ENCODE data around the gene FKBP7.
"Not testable (repeated sequence)": the region's sequence is repeated elsewhere in the genome, so short reads cannot be mapped to it uniquely, and the experiment has no call there.

Gene FKBP7, protein sequence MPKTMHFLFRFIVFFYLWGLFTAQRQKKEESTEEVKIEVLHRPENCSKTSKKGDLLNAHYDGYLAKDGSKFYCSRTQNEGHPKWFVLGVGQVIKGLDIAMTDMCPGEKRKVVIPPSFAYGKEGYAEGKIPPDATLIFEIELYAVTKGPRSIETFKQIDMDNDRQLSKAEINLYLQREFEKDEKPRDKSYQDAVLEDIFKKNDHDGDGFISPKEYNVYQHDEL
- total RNA-seq = 1.4 reads per million in 2 donors

DNA sequence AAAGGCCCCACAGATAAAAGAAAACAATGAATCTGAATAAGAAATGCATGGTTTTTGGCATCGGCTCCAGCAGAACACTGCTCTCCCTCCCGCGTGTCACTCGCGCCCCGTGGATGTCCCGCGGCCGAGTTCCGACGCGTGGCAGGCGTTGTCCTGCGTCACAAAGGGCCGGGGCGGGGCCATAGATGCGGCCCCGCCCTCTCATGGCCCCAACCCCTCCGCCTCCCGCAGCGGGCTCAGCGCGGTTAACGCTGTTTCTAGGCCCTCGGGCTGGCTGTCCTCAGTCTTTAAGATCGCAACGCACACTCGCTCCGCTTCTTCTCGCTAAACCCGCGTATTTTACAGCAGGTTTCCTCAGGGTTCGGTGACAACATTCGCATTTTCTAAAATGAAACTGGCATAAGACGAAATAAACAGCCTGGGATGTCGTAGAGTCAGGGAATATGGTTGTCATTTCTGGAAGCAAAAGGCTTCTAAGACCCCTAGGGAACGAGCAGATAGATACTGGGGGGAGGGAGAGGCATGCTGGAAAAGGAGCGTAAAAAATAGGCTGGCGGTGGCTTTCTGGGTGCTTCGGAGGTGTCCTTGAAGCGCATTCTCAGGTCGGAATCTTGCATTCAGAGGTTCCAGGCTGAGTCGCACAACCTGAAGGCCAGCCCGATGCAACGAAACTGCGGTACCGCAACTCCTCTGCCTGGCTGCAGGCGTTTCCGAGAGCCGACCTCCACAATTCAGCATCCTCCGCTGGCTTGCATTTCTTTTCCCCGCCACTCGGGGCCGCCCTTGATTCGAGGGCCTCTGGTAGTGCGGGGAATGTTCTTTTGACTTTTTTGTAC lies at the start of gene FKBP7:
Gene FKBP7, minus strand, starts transcription at position 162 of the 836 bp plus-strand sequence. Its CDS starts 101 bp downstream, at position 61.
- peak; percentile 85 for DNase-seq

DNA sequence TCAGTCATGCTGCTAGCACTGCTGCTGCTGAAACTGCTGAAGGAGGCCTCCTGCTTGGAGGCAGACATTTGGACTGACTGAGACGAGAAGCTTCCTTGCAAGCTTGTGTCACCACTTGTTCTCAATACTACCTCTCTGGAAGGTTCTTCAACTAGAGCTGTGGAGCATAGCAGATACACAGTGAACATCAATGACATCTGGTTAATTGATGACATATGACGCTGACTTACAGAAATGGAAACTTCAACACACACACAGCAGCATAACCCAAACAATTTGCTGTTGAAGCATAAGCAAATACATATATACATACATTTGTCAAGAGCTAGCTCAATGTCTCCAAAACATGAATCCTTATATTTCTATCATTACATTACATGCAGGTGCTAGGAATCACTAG lies 49.2 kb upstream of the FKBP7 start:
- DNase-seq = no peak

DNA sequence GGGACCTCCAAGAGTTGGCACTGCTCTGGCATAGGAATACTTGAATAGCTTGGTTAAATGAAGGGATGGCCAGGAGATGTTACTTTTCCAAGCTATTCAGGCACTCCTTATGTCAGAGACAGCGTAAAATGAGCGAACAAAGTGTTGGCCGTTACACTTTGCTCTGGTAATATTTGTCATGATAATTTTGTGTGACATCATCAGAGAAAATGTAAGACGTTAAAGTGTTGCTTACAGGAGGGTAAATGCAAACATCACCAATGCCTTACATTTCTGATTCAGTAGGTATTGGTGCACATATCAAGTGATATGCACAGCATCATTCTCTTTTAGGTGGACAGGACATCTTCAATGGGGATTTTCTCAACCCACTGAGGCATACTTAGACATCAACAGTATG lies 47.9 kb upstream of the FKBP7 start:
- DNase-seq = no peak

DNA sequence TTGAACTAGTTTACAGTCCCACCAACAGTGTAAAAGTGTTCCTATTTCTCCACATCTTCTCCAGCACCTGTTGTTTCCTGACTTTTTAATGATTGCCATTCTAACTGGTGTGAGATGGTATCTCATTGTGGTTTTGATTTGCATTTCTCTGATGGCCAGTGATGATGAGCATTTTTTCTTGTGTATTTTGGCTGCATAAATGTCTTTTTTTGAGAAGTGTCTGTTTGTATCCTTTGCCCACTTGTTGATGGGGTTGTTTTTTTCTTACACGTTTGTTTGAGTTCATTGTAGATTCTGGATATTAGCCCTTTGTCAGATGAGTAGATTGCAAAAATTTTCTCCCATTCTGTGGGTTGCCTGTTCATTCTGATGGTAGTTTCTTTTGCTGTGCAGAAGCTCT lies 47.1 kb upstream of the FKBP7 start:
- DNase-seq = not testable (repeated sequence)

DNA sequence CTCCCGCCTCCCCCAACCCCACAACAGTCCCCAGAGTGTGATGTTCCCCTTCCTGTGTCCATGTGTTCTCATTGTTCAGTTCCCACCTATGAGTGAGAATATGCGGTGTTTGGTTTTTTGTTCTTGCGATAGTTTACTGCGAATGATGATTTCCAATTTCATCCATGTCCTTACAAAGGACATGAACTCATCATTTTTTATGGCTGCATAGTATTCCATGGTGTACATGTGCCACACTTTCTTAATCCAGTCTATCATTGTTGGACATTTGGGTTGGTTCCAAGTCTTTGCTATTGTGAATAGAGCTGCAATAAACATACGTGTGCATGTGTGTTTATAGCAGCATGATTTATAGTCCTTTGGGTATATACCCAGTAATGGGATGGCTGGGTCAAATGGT lies 46.6 kb upstream of the FKBP7 start:
- not testable (repeated sequence) for DNase-seq

DNA sequence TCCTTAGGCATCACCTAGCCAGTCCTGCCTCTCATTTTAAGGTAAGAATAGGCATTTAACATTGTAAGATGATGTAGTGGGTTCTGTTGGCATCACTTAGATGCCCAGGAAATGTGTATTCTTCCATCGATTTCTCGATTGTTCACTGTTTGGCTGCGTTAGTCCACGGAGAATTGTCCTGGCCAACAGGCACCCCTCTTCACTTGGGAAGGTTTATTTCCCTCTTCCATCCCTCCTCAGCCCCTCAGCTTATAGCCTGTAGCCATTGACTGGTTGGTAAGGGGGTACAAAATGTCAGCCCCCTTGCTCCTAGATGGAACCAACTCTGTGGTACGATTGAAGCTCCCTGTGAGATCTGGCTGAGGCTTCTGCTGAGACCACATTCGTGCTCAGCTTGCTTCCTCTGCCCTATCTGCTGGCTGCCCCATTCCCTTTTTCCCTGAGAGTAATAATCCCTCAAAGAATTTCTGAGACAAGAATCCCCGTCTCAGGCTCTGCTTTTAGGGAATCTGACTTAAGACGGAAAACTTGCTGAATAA lies 45.3 kb upstream of the FKBP7 start:
- DNase-seq = no peak

DNA sequence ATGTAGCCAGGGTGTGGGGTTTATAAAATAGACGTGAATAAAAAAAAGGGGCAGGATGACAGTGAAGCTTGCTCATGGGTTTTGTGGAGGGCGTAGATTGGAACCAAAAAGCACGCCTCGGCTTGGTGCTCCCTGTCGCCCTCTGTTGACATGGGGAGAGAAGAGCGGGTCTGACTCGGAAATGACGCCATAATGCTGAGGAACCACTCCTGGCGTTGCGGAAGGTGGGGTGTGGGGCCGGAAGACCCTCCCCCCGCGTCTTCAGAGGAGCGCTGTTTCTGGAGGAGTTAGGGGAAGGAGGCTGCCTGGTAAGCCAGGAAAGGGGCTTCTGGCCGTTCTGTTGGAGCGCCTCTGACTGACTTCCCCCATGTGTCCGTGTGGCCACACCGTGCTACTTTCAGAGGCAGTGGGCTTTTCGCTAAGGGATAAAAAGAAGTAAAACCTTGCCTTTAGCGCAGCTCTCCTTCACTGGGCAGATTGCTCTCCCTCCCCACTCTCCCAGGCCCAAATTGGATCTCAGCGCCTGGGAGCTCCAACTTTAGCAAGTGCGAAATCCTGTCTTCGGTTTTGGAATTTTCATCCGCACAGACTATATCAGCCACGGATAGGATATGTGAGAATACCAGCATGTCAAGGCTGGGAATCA lies 44.7 kb upstream of the FKBP7 start:
- peak; percentile 70 for DNase-seq

DNA sequence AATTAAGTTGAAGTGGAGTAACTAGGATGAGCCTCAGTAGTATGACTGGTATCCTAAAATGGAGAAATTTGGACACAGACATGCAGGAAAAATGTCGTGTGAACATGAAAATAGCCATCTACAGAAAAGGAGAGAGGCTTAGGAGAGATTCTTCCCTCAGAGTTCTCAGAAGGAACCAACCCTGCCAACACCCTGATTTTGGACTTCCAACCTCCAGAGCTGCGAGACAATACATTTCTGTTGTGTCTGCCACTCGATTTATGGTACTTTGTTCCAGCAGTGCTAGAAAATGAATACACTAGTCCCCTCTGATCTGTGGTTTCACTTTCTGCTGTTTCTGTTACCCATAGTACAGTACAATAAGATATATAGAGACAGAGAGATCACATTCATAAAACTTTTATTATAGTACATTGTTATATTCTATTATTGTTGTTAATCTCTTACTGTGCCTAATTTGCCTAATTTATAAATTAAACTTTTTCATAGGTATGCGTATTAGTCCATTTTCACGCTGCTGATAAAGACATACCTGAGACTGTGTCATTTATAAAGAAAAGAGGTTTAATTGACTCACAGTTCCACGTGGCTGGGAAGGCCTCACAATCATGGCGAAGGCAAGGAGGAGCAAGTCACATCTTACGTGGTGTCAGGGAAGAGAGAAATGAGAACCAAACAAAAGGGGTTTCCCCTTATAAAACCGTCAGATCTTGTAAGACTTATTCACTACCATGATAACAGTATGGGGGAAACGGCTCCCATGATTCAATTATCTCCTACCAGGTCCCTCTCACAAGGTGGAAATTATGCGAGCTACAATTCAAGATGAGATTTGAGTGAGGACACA lies 43.1 kb upstream of the FKBP7 start:
- DNase-seq = no peak

DNA sequence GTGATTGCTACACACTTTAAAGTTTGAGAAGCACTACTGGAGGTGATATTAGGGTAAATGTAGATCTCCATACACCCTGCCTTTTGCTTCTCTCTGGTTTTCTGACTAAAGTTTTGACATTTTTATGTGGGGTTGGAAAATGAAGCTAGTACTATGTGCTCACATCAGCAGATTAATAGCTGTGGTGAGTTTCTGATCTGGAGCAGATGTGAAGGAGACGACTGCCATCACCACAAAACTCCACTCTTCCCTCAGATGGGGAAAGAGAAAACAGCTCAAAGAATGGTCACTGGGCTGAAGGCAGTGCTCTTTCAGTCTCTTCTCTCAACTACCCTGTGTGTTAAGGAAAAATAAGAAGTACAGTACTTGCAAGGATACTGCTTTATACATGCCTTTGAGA lies 39.1 kb upstream of the FKBP7 start:
- no peak for DNase-seq

DNA sequence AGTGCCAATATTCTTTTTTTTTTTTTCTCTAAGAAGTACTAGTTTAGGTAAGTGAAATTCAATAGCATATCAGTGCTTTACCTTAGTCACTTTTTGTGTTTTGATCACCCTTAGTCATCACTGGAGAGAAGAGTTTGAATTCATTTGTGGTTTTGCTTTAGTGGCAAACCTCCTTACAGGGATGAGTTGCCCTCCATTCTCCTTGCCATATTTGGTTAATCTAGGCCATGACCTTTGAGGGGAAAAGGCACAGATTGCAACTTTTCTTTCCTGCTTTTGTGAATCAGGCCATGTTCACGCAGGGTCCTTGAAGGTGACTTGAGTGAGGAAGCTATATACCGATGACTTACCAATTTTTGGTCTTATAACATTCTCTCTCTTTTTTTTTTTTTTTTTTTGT lies 36.3 kb upstream of the FKBP7 start:
- DNase-seq = no peak

DNA sequence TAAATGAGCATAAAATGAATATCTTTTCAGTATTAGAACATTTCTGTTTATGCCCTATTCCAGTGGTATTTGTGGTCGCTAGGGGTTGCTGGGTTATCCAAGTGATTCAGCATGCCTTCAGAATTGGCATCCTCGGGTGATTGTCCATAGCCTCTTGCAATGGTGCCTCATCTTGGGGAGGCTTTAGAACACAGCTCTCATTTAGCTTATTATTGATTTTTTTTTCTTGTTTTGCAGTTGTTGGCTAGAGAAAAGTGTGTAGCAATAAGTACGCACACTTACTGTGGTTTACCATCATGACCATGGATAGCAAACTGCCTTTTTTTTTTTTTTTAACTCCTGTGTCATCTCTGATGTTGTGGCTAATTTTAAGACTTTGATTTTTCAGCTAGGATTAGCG lies 35.5 kb upstream of the FKBP7 start:
- DNase-seq = no peak

DNA sequence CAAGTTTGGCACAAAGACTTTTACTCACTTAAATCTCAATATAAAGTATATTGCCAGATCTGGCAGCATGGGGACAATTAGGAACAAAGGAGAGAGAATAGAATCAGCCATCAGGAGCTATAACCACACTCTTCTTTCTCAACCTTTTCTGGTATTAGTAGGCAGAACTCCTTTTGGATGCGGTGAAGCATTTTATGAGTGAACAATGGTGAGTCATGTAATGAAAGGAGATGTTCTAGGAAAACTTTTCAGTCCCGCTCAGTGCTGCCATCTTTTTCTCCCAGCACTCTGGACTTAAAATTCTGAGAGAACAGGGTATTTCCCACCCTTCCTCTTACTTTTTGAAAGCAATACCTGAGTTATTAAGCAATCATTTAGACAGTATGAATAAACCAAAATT lies 34.1 kb upstream of the FKBP7 start:
- no peak for DNase-seq

DNA sequence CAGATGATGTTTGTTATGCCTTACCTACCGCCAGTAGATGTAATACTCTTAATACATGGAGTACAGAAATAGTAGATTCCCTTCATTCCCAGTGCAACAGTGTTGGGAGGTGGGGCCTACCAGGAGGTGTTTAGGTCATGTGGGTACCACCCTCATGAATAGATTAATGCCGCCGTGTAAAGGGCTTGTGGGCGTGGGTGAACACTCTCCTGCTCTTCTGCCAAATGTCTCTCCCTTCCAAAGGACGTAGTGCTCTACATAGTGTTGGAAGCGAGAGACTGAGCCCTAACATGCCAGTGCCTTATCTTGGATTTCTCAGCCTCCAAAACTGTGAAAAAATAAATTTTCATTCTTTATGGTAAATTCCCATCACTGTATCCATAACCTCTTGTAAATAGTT lies 32.0 kb upstream of the FKBP7 start:
- no peak for DNase-seq

DNA sequence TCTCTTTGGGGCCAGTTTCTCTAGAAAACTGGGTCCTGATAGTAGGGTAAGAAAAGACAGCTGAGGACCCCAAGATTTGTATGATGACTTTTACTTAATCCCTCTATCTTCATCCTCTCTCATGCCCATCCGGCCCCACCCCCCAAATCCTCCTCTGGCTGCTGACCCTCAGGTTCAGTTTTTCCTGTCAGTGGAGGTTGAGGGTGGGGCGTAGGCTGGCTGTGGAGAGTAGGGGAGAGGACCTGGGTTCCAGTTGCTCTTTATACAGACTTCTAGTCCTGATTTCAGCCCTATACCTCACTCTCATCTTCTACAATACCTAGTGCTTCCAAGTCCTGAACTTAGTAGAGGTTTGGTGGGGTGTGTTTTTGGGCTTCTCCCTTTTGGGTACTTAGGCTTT lies 30.2 kb upstream of the FKBP7 start:
- DNase-seq = no peak

DNA sequence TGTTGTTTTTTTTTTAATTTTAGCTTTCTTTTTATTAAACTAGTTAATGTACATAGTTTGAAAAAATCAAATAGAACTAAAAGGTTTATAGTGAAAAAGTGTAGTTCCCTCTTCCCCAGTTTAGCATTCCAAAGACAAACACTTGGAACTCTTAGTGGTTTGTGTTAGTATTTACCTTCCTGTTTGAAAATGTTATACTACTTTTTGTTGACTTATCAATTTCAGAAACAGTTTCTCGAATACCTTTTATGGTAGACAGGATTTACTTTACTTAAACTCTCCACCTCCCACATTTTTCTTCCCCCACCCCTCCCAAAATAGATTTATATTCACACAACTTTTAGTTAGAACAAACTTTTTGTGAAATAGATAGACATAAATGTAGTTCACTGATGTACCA lies 28.5 kb upstream of the FKBP7 start:
- DNase-seq = no peak

DNA sequence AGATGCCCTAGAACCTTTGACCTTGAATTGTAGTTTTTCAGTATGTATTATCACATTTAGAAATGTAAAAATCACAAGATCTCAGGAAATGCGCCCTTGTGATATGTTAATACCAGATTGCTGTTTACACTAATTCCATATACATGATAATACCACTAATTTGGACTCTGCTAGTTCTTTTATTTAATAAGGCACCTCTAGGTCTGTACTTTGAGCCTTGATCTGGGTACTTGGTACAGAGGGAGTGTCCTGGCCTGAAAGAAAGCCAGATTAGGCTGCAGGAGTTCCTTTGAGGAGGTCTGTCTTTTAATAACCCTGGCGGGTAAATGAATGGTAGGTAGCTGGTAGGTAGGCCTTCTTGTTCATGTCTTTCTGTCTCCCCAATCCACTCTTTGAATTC lies 28.1 kb upstream of the FKBP7 start:
- no peak for DNase-seq

DNA sequence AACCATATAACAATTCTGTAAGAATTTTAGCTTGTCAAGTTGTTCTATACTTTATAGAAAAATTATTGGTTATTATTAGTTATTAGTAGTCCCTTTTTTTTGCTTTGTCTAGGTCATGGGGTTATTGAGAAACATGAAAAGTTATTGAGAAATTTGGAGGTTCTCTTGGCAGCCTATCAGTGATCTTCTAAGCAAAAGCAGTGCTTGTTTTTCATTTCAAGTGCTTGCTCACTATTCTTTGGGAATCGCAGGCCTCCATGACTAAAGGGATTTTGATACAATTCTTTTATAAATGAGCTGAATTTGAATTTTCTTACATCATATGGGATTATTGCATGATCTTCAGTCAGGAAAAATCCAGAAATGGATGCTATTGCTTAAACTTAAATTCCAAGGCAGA lies 27.7 kb upstream of the FKBP7 start:
- DNase-seq = no peak

DNA sequence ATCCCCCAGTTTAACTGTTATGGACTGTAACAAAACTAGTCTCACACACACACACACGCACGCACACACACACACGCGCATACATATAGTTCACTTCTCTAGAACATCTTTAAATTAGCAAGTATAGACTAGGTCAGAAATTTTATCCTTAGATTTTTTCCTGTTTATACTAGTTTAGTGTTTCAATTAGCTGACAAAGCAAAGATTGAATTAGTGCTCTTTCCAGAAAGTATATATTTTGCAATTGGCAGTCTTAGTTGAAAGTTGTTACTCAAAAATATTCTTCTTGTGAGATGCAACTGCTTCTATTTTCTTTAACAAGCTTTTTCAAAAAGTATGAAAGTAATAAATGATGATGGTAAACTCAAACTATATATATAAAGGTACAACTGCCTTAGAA lies 24.4 kb upstream of the FKBP7 start:
- no peak for DNase-seq

DNA sequence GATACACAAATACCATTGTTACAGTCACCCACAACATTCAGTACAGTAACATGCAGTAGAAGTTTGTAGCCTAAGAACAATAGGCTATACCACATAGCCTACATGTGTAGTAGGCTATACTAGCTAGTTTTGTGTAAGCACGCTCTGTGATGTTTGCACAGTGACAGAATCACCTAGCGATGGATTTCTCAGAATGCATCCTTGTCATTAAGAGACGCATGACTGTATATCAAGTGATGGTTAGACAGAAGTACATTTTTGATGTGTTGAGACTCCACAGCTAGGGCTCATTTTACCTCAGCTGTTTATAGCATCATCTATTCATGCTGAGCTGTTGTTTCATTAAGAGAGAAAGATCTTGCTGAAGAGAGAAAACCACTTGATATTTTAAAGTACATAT lies 21.2 kb upstream of the FKBP7 start:
- no peak for DNase-seq

DNA sequence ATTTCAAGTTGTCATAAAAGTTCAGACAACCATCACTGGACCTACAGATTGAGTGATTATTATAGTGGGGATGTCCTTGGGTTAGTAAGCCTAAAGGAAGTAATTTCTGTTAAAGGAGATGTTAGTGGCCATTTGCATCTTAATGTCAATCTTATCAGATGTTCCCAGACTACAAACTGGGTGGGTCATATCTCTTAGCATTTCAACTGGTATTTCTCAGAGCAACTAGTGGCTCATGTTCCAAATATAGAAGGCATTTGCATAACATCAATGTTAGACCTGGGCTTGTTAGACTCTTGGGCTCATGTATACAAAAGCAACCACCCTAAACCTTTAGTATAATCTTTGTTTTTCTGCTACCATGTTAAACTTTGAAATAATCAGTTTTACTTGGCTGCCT lies 19.7 kb upstream of the FKBP7 start:
- DNase-seq = no peak

DNA sequence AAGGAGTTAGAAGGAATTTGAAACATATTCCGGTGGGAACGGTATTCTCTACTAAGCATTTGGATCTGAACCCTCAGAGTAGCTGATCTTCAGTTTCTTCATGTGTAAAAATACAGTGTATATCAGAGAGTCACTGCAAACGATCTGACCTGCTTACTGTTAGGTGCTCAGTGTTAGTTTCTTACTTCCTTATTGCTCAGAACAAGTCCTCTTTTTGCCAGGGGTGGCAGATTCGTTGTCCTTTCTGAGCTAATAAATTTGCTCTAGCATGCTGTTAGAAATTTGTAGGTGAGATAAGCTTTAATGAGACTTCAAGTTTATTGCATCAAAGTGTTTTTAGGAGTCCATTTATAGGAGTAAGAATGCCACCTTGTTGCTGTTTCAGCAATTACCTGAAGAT lies 17.6 kb upstream of the FKBP7 start:
- DNase-seq = no peak

DNA sequence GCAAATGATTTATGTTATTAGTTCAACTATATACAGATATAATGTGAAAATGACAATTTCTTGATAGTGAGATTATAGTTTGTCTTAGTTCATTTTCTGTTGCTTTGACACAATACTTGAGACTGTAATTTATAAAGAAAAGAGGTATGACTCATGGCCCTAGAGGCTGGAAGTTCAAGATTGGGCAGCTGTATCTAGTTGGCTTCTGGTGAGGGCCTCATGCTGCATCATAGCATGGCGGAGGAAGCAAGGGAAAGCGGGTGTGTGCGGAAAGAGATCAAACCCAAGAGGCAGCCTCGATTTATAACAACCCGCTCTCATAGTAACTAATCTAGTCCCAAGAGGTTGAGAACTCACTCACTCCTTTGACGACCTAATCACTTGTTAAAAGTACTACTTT lies 13.2 kb upstream of the FKBP7 start:
- DNase-seq = no peak

DNA sequence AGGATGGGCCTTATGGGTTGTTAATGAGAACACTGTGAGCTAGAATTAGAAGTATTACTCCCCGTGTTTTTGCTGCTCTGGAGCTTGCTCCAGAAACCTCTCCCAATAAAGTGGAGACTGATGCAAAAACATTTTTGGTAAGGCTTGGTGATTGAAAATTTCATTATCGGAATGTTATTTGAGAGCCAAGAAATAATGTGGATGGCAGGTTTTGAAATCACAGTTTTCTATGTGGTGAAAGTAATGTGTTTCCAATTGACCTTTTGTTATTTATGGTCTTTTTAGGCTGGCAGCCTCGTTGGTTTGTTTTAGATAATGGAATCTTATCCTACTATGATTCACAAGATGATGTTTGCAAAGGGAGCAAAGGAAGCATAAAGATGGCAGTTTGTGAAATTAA lies 7.0 kb upstream of the FKBP7 start:
- DNase-seq = no peak

Data from T-helper 9 cell (primary cell).